ENCODE data around the gene CYP4F12. TPM values are rescaled to one million over a fixed set of nuclear protein-coding genes. Genes with fewer than 3 reads are reported as not detected.

The CYP4F12 gene
- total and polyA plus RNA-seq, 2 of the 4 experiments (the other 2 are of a cell fraction): not detected

GRCh38 chr19:15631817-15632216 is 41.1 kb upstream of the CYP4F12 start:
- Histone ChIP-seq H3K23ac (ENCODE audit: low read depth, low read length) (no peak overlapping the region), H3K18ac (ENCODE audit: low read depth, low read length) (no peak overlapping the region), H3K79me1 (ENCODE audit: low read depth in 1 of 2, low read length in 2 of 2) (no peaks in the 10 kb centered on the region), H3K4me2 (ENCODE audit: low read depth, low read length) (no peak overlapping the region), H2BK15ac (ENCODE audit: low read depth, low read length) (no peak overlapping the region), H4K91ac (ENCODE audit: insufficient read depth, low read depth, low read length) (no peak overlapping the region), H3K4me3 (ENCODE audit: insufficient read depth, low read depth, low read length) (no peak overlapping the region), H3K27me3 (ENCODE audit: control insufficient read depth, insufficient read depth, low read length) (no peaks in the 10 kb centered on the region), H3K9me1 (ENCODE audit: insufficient read depth, low read length) (no peaks in the 10 kb centered on the region), H2AK5ac (ENCODE audit: low read depth, low read length) (no peak overlapping the region), H3K36me3 (ENCODE audit: control insufficient read depth, insufficient read depth, low read length) (no peaks in the 10 kb centered on the region), H3K14ac (replicated peaks; ENCODE audit: low read depth, low read length) (no peak overlapping the region), H3K9me3 (ENCODE audit: control insufficient read depth, insufficient read depth, low read length) (peaks cover 4% of the 10 kb centered on the region; the same call in 1 of the 2 replicates), H4K5ac (ENCODE audit: low read depth, low read length) (no peak overlapping the region), H3K27ac (ENCODE audit: insufficient read depth, low read length) (no peak overlapping the region), H2BK20ac (ENCODE audit: low read depth, low read length) (no peak overlapping the region), H3K4me1 (ENCODE audit: control insufficient read depth, insufficient read depth, low read length) (no peaks in the 10 kb centered on the region), H3K9ac (ENCODE audit: low read depth, low read length) (no peak overlapping the region), H2AK9ac (replicated peaks; ENCODE audit: low read depth, low read length, poor library complexity) (no peak overlapping the region), H3K4ac (ENCODE audit: low read depth, low read length) (no peak overlapping the region), H3K56ac (ENCODE audit: extremely low read depth, insufficient read depth, low read length) (no peak overlapping the region), H4K8ac (ENCODE audit: low read depth in 2 of 2, low read length in 2 of 2) (no peak overlapping the region), H2BK5ac (ENCODE audit: low read depth, low read length, poor library complexity, severe bottlenecking) (no peak overlapping the region), H2AFZ (replicated peaks; ENCODE audit: low read length, poor library complexity) (no peak overlapping the region), H4K20me1 (ENCODE audit: insufficient read depth, low read length) (no peaks in the 10 kb centered on the region), H2BK120ac (ENCODE audit: low read depth, low read length) (no peak overlapping the region)
- ChIA-PET CTCF (no interaction called here), POLR2A (ENCODE audit: unreplicated experiment) (no interaction called here)
- intact Hi-C loops (cut with micrococcal nuclease): no loop called here
- dilution Hi-C loops (cut with HindIII; ENCODE audit: low sequenced_read_pairs, unreplicated experiment): no loop called here
- no peak for TF ChIP-seq BHLHE40 (IDR thresholded peaks at IDR 0.05; ENCODE audit: low read depth, low read length)
- no peak for TF ChIP-seq SMC3 (IDR thresholded peaks at IDR 0.05; ENCODE audit: low read depth, low read length)
- TF ChIP-seq MXI1 (IDR thresholded peaks at IDR 0.05; ENCODE audit: borderline replicate concordance, low read depth, low read length): no peak
- no peak for TF ChIP-seq POLR2A (IDR thresholded peaks at IDR 0.05; ENCODE audit: low read depth, low read length)
- no peak for TF ChIP-seq RAD21 (IDR thresholded peaks at IDR 0.05; ENCODE audit: low read length)
- TF ChIP-seq MAFK (IDR thresholded peaks at IDR 0.05; ENCODE audit: low read depth, low read length): no peak
- peak; percentile 19; the same call in 1 of the 2 replicates for TF ChIP-seq CTCF (conservative IDR thresholded peaks at IDR 0.05; ENCODE audit: low read depth, low read length)
- no peak for TF ChIP-seq RCOR1 (IDR thresholded peaks at IDR 0.05; ENCODE audit: insufficient replicate concordance, low read length)
- in situ Hi-C loops (cut with MboI; ENCODE audit: low sequenced_read_pairs): loop anchor here (25.0 kb wide), 2 partner anchors 555 to 780 kb away; partner anchors contain the start of genes AP1M1 and FAM32A
- ATAC-seq (ENCODE audit: low read depth) (no peak), DNase-seq (no peak)
- WGBS, 2 experiments (ENCODE audit: extremely low coverage in 2 of 2, insufficient read length in 1 of 2): no CpG with 5 or more reads among the region's 9 CpGs
- no TSS peak for BruUV-seq (replicated peaks)

Data from IMR-90 (cell line).